Sigmoid colon (tissue), 7 donors: ENCODE results near the gene MYLIP. TPM values are rescaled to one million over a fixed set of nuclear protein-coding genes. Genes with fewer than 3 reads are reported as not detected.

Source experiments
- DNase-seq: peaks from one replicate; pipeline ENCODE4 v3.0.0-alpha.2; 2019
- H3K27ac ChIP-seq, 4 donors: fragments of 200-600 bp; sonication (generic); one replicate each; pipeline ENCODE4 v1.5.1; 2016 to 2019; ENCODE audit warnings: mild to moderate bottlenecking in 1 of 4
- H3K27me3 ChIP-seq, 3 donors: fragments of 200-600 bp; sonication (generic); one replicate each; pipeline ENCODE4 v1.5.1; 2019; ENCODE audit warnings: mild to moderate bottlenecking in 1 of 3
- H3K36me3 ChIP-seq, 4 donors: fragments of 200-600 bp; sonication (generic); one replicate each; pipeline ENCODE4 v1.5.1; 2016 to 2019
- H3K4me1 ChIP-seq, 4 donors: fragments of 200-600 bp; sonication (generic); one replicate each; pipeline ENCODE4 v1.5.1; 2017 to 2019
- H3K4me3 ChIP-seq, 4 donors: fragments of 200-600 bp; sonication (generic); one replicate each; pipeline ENCODE4 v1.5.1; 2017 to 2019; ENCODE audit warnings: mild to moderate bottlenecking in 2 of 4, moderate library complexity in 1 of 4
- H3K9me3 ChIP-seq, 4 donors: fragments of 200-600 bp in 3 of 4; sonication (generic) in 3 of 4; one replicate each; pipeline versions ENCODE4 v1.5.1 to v1.6.1; 2013 to 2019
- CTCF ChIP-seq, 4 experiments: fragments of 450-650 bp in 3 of 4; fragments of 200-600 bp in 1 of 4; IDR thresholded peaks; one replicate each; pipeline ENCODE4 v1.5.1; 2016 to 2019; ENCODE audit warnings: antibody characterized with exemption in 4 of 4, mild to moderate bottlenecking in 3 of 4, moderate library complexity in 2 of 4
- EP300 ChIP-seq, 4 donors: sonication (generic); formaldehyde crosslinking; IDR thresholded peaks; one replicate each; pipeline ENCODE4 v1.6.1; 2017; ENCODE audit warnings: antibody characterized with exemption in 4 of 4
- POLR2A ChIP-seq, 2 donors: fragments of 450-650 bp; IDR thresholded peaks; one replicate each; pipeline ENCODE4 v1.6.1; 2016; ENCODE audit warnings: antibody characterized with exemption in 2 of 2, mild to moderate bottlenecking in 2 of 2, moderate library complexity in 2 of 2
- POLR2AphosphoS5 ChIP-seq, 4 donors: sonication (generic); formaldehyde crosslinking; IDR thresholded peaks; one replicate each; pipeline ENCODE4 v1.6.1; 2017; ENCODE audit warnings: antibody characterized with exemption in 4 of 4
- WGBS, 2 donors: extraction: QIAGEN DNeasy Blood & Tissue Kit; methylation state at CpG; one replicate each; pipeline ENCODE4 v1.1.7; 2013; 5-methylcytosine and 5-hydroxymethylcytosine counted together
- intact Hi-C: fragments of 100-400 bp; cut with DNase I; formaldehyde crosslinking; loops from one replicate; pipeline ENCODE4 v1.15.1; 2023
- polyA plus RNA-seq, 3 donors: library from polyadenylated mRNA; stranded (reverse); fragments of 200-250 nt; gene quantifications; one replicate each; pipeline ENCODE4 v1.2.3, GENCODE V29; 2013
- total RNA-seq, 4 donors: library from RNA; depleted of rRNA; stranded (reverse); fragments of >200 nt; gene quantifications; one replicate each; pipeline ENCODE4 v1.1.0, GENCODE V29; 2016
- donor health status: healthy with polysubstance abuse.
- donor health status: Bipolar disorder and iron deficiency.
- donor health status: healthy.

The MYLIP gene
- total and polyA plus RNA-seq, 7 donors: 13.4 to 50.0 (median 21.6) TPM

- H3K9me3 ChIP-seq: no peaks in the 10 kb centered on the region
- no peaks in the 10 kb centered on the region for H3K27me3 ChIP-seq
- no peak overlapping the region for H3K4me3 ChIP-seq
- no peaks in the 10 kb centered on the region for H3K36me3 ChIP-seq
- intact Hi-C loops: no loop called here
- no peak overlapping the region for H3K27ac ChIP-seq
- TF ChIP-seq POLR2A (IDR thresholded peaks at IDR 0.05): no peak
- no peak for TF ChIP-seq EP300 (IDR thresholded peaks at IDR 0.05)
- no peak for TF ChIP-seq POLR2AphosphoS5 (IDR thresholded peaks at IDR 0.05)
- no peak for TF ChIP-seq CTCF (IDR thresholded peaks at IDR 0.05)
- no peak for DNase-seq
- WGBS, 2 donors: 84 to 90% methylated on average over 7 of the region's 7 CpGs
- H3K4me1 ChIP-seq: peaks cover 0 to 14% (median 8%) of the 10 kb centered on the region in 4 donors
Observed at GRCh38 chr6:16158943-16159557, 30.2 kb downstream of the MYLIP start.

GRCh38 chr6:16160794-16161193, 31.9 kb downstream of the MYLIP start:
- H3K27me3 ChIP-seq: no peaks in the 10 kb centered on the region
- no peaks in the 10 kb centered on the region for H3K9me3 ChIP-seq
- H3K27ac ChIP-seq: no peak overlapping the region
- TF ChIP-seq POLR2AphosphoS5 (IDR thresholded peaks at IDR 0.05) (no peak), POLR2A (IDR thresholded peaks at IDR 0.05) (no peak), CTCF (IDR thresholded peaks at IDR 0.05) (no peak), EP300 (IDR thresholded peaks at IDR 0.05) (no peak)
- intact Hi-C loops: no loop called here
- H3K36me3 ChIP-seq: no peaks in the 10 kb centered on the region
- no peak overlapping the region for H3K4me3 ChIP-seq
- no peak for DNase-seq
- peaks cover 0 to 14% (median 8%) of the 10 kb centered on the region in 4 donors for H3K4me1 ChIP-seq
- WGBS, 2 donors: 97% methylated on average over 11 of the region's 11 CpGs

- TF ChIP-seq POLR2A (IDR thresholded peaks at IDR 0.05) (no peak), CTCF (IDR thresholded peaks at IDR 0.05) (no peak), POLR2AphosphoS5 (IDR thresholded peaks at IDR 0.05) (no peak), EP300 (IDR thresholded peaks at IDR 0.05) (no peak)
- WGBS, 2 donors: 61 to 90% methylated on average over 2 of the region's 2 CpGs
- no peaks in the 10 kb centered on the region for H3K9me3 ChIP-seq
- H3K36me3 ChIP-seq: no peaks in the 10 kb centered on the region
- intact Hi-C loops: no loop called here
- no peak overlapping the region for H3K4me3 ChIP-seq
- DNase-seq: no peak
- H3K27ac ChIP-seq: no peak overlapping the region
- H3K4me1 ChIP-seq: peaks cover 0 to 12% (median 8%) of the 10 kb centered on the region in 4 donors
- H3K27me3 ChIP-seq: no peaks in the 10 kb centered on the region
Observed at GRCh38 chr6:16162003-16162402, 33.1 kb downstream of the MYLIP start.

GRCh38 chr6:16163066-16163465, 34.2 kb downstream of the MYLIP start:
- intact Hi-C loops: no loop called here
- H3K4me1 ChIP-seq: peaks cover 0 to 1% (median under 1%) of the 10 kb centered on the region in 4 donors
- no peak overlapping the region for H3K27ac ChIP-seq
- H3K27me3 ChIP-seq: no peaks in the 10 kb centered on the region
- 46 to 61% methylated on average over 1 of the region's 1 CpG for WGBS, 2 donors
- no peaks in the 10 kb centered on the region for H3K36me3 ChIP-seq
- no peak for DNase-seq
- H3K4me3 ChIP-seq: no peak overlapping the region
- TF ChIP-seq POLR2AphosphoS5 (IDR thresholded peaks at IDR 0.05) (no peak), EP300 (IDR thresholded peaks at IDR 0.05) (no peak), CTCF (IDR thresholded peaks at IDR 0.05) (no peak), POLR2A (IDR thresholded peaks at IDR 0.05) (no peak)
- no peaks in the 10 kb centered on the region for H3K9me3 ChIP-seq
